Body of pancreas (tissue), 4 donors: ENCODE measurements around the gene PRTN3. TPM values are rescaled to one million over a fixed set of nuclear protein-coding genes. Genes with fewer than 3 reads are reported as not detected.

Experiments
- ATAC-seq: fragments of 150-250 bp; one replicate; pipeline ENCODE4 v1.9.1; 2016
- DNase-seq, 4 donors: peaks; one replicate each; pipeline ENCODE4 v3.0.0-alpha.2; 2019
- H3K27ac ChIP-seq, 4 donors: fragments of 200-600 bp; sonication (generic); 1 replicate in 3 of 4; 2 replicates in 1 of 4; pipeline versions ENCODE4 v1.5.1 to v1.6.1; 2016 to 2019; ENCODE audit warnings: mild to moderate bottlenecking in 1 of 4, mixed read lengths in 1 of 4, moderate library complexity in 1 of 4
- H3K27me3 ChIP-seq, 2 donors: fragments of 200-600 bp; sonication (generic); one replicate each; pipeline ENCODE4 v1.6.0; 2016; ENCODE audit warnings: mild to moderate bottlenecking in 1 of 2
- H3K36me3 ChIP-seq, 2 donors: fragments of 200-600 bp; sonication (generic); replicated peaks in 1 of 2; 2 replicates each; pipeline ENCODE4 v1.5.1; 2016; ENCODE audit warnings: low read depth in 2 of 2; ENCODE audit not compliant: insufficient read depth in 1 of 2
- H3K4me1 ChIP-seq: fragments of 200-600 bp; sonication (generic); one replicate; pipeline ENCODE4 v1.6.0; 2016
- H3K4me3 ChIP-seq, 2 donors: fragments of 200-600 bp; sonication (generic); 1 replicate in 1 of 2; 2 replicates in 1 of 2; pipeline ENCODE4 v1.5.1; 2016 to 2019
- H3K9me3 ChIP-seq, 3 donors: fragments of 200-600 bp; sonication (generic); 1 replicate in 2 of 3; 2 replicates in 1 of 3; pipeline ENCODE4 v1.5.1; 2016
- CTCF ChIP-seq, 7 experiments: fragments of 450-650 bp in 4 of 7; fragments of 200-600 bp in 3 of 7; sonication (generic) in 3 of 7; IDR thresholded peaks; one replicate each; pipeline ENCODE4 v1.5.1; 2016 to 2019; ENCODE audit warnings: antibody characterized with exemption in 7 of 7
- POLR2A ChIP-seq, 3 donors: fragments of 450-650 bp; IDR thresholded peaks; one replicate each; pipeline ENCODE4 v1.6.1; 2016; ENCODE audit warnings: antibody characterized with exemption in 3 of 3, mild to moderate bottlenecking in 2 of 3
- WGBS, 2 donors: methylation state at CpG; one replicate each; pipeline ENCODE4 v1.1.5; 2017; 5-methylcytosine and 5-hydroxymethylcytosine counted together
- intact Hi-C: fragments of 100-400 bp; cut with DNase I; formaldehyde crosslinking; loops from one replicate; pipeline ENCODE4 v1.15.1; 2023
- total RNA-seq, 2 donors: library from RNA; depleted of rRNA; stranded (reverse); fragments of >200 nt; gene quantifications; one replicate each; pipeline ENCODE4 v1.1.0, GENCODE V29; 2016

Gene PRTN3
- total RNA-seq, 2 donors from 2014 or later: 0.99 TPM; not detected in 1

- H3K27ac ChIP-seq: no peak overlapping the region
- no peak overlapping the region for H3K4me3 ChIP-seq
- peaks cover 11% of the 10 kb centered on the region for H3K4me1 ChIP-seq
- no peaks in the 10 kb centered on the region for H3K36me3 ChIP-seq
- DNase-seq (peak in 3 of 4 donors; percentile 38 to 47 (median 44)), ATAC-seq (peak; percentile 63)
- H3K27me3 ChIP-seq: peaks cover 0 to 16% of the 10 kb centered on the region in 2 donors
- intact Hi-C loops: no loop called here
- no peaks in the 10 kb centered on the region for H3K9me3 ChIP-seq
- 0 to 6% methylated on average over 8 to 36 of the region's 46 CpGs for WGBS, 2 donors
- peak in 2 of 7 experiments; percentile 20 to 23 for TF ChIP-seq CTCF (IDR thresholded peaks at IDR 0.05)
- no peak for TF ChIP-seq POLR2A (IDR thresholded peaks at IDR 0.05)
These were observed 2.5 kb downstream of the PRTN3 start for GRCh38 chr19:843180-843835.

GRCh38 chr19:843836-844545 lies 3.2 kb downstream of the PRTN3 start:
- no peak for TF ChIP-seq POLR2A (IDR thresholded peaks at IDR 0.05)
- TF ChIP-seq CTCF (IDR thresholded peaks at IDR 0.05): no peak
- no peak overlapping the region for H3K27ac ChIP-seq
- no peaks in the 10 kb centered on the region for H3K36me3 ChIP-seq
- DNase-seq: no peak
- peaks cover 11% of the 10 kb centered on the region for H3K4me1 ChIP-seq
- H3K4me3 ChIP-seq: no peak overlapping the region
- no peak for ATAC-seq
- intact Hi-C loops: no loop called here
- H3K9me3 ChIP-seq: no peaks in the 10 kb centered on the region
- peaks cover 0 to 19% of the 10 kb centered on the region in 2 donors for H3K27me3 ChIP-seq
- WGBS, 2 donors: 9% methylated on average over 32 of the region's 70 CpGs; no CpG with 5 or more reads in 1 of the 2 donors

- Histone ChIP-seq H3K27me3 (peaks cover 0 to 19% of the 10 kb centered on the region in 2 donors), H3K36me3 (no peaks in the 10 kb centered on the region), H3K4me1 (peaks cover 11% of the 10 kb centered on the region), H3K27ac (no peak overlapping the region), H3K4me3 (no peak overlapping the region), H3K9me3 (no peaks in the 10 kb centered on the region)
- 39 to 40% methylated on average over 2 to 9 of the region's 11 CpGs for WGBS, 2 donors
- DNase-seq: no peak
- TF ChIP-seq POLR2A (IDR thresholded peaks at IDR 0.05) (no peak), CTCF (IDR thresholded peaks at IDR 0.05) (no peak)
- no peak for ATAC-seq
- intact Hi-C loops: no loop called here
These were observed 3.8 kb downstream of the PRTN3 start for GRCh38 chr19:844546-844971.

DNA sequence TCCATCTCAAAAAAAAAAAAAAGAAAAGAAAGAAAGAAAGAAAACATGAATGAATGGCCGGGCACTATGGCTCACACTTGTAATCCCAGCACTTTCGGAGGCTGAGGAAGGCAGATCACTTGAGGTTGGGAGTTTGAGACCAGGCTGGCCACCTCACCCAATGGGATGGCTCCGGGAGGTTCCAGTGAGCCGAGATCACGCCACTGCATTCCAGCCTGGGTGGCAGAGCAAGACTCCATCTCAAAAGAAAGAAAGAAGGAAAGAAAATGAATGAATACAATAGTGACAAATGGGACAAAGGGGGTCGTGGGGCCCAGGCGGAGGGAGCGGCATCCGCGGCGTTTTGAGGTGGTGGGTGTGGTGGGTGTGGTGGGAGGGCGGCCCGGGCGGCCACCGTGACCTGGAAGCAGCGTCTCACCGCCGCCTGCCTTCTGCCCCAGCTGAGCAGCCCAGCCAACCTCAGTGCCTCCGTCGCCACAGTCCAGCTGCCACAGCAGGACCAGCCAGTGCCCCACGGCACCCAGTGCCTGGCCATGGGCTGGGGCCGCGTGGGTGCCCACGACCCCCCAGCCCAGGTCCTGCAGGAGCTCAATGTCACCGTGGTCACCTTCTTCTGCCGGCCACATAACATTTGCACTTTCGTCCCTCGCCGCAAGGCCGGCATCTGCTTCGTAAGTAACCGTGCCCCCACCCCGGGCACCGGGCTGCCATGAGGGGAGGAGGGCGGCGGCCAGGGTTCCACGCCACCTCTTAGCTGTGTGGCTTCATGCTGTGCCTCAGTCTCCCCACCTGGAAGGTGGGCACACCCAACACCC lies 5.1 kb downstream of the PRTN3 start:
- intact Hi-C loops: no loop called here
- ATAC-seq (no peak), DNase-seq (no peak)
- Histone ChIP-seq H3K9me3 (no peaks in the 10 kb centered on the region), H3K4me1 (peaks cover 18% of the 10 kb centered on the region), H3K36me3 (no peaks in the 10 kb centered on the region), H3K27ac (no peak overlapping the region), H3K27me3 (peaks cover 0 to 19% of the 10 kb centered on the region in 2 donors), H3K4me3 (no peak overlapping the region)
- WGBS, 2 donors: 49 to 54% methylated on average over 13 to 31 of the region's 37 CpGs
- no peak for TF ChIP-seq CTCF (IDR thresholded peaks at IDR 0.05)
- no peak for TF ChIP-seq POLR2A (IDR thresholded peaks at IDR 0.05)
